Neuronal stem cell (in vitro differentiated cells): ENCODE measurements around the gene CDC25A.
"Not testable (repeated sequence)": the region's sequence is repeated elsewhere in the genome, so short reads cannot be mapped to it uniquely, and the experiment has no call there.

Source experiments
- DNase-seq: peaks from one replicate; pipeline ENCODE4 v3.0.0-alpha.2; 2013; ENCODE audit warnings: low spot score
- H2AFZ ChIP-seq: one replicate; pipeline ENCODE4 v1.6.1; 2013; ENCODE audit warnings: mild to moderate bottlenecking, low read length, inconsistent platforms
- H2AK5ac ChIP-seq: 2 replicates; pipeline ENCODE4 v1.6.1; 2013; ENCODE audit warnings: low read depth, mild to moderate bottlenecking, inconsistent platforms, low read length, moderate library complexity, mixed read lengths
- H2BK120ac ChIP-seq: 2 replicates; pipeline ENCODE4 v1.6.1; 2013; ENCODE audit warnings: low read depth, mild to moderate bottlenecking, inconsistent platforms, low read length, moderate library complexity, mixed read lengths
- H2BK12ac ChIP-seq: one replicate; pipeline ENCODE4 v1.6.1; 2013; ENCODE audit warnings: low read length, inconsistent platforms
- H2BK15ac ChIP-seq: 2 replicates; pipeline ENCODE4 v1.6.1; 2013; ENCODE audit warnings: mild to moderate bottlenecking, low read length, inconsistent platforms, mixed read lengths
- H2BK5ac ChIP-seq: one replicate; pipeline ENCODE4 v1.6.1; 2013; ENCODE audit warnings: inconsistent platforms, mild to moderate bottlenecking, low read length, moderate library complexity
- H3K14ac ChIP-seq: one replicate; pipeline ENCODE4 v1.6.1; 2013; ENCODE audit warnings: low read length, inconsistent platforms
- H3K18ac ChIP-seq: 2 replicates; pipeline ENCODE4 v1.6.1; 2013; ENCODE audit warnings: low read length, inconsistent platforms
- H3K23ac ChIP-seq: 2 replicates; pipeline ENCODE4 v1.6.1; 2013; ENCODE audit warnings: low read depth, mild to moderate bottlenecking, mixed read lengths, low read length, inconsistent platforms; ENCODE audit not compliant: poor library complexity
- H3K27ac ChIP-seq: replicated peaks from 3 replicates; pipeline ENCODE4 v1.5.1; 2013; ENCODE audit warnings: low read length, inconsistent platforms
- H3K27me3 ChIP-seq, 3 experiments: 2 replicates each; pipeline ENCODE4 v1.6.1; 2013; ENCODE audit warnings: low read length in 3 of 3, mild to moderate bottlenecking in 2 of 3, inconsistent platforms in 1 of 3, low read depth in 1 of 3, mixed read lengths in 1 of 3, moderate library complexity in 1 of 3; ENCODE audit not compliant: control insufficient read depth in 3 of 3, insufficient read depth in 3 of 3
- H3K36me3 ChIP-seq, 2 donors: replicated peaks in 1 of 2; 2 replicates each; pipeline ENCODE4 v1.6.1; 2013; ENCODE audit warnings: low read length in 2 of 2; ENCODE audit not compliant: control insufficient read depth in 2 of 2, insufficient read depth in 2 of 2
- H3K4ac ChIP-seq: 2 replicates; pipeline ENCODE4 v1.6.1; 2013; ENCODE audit warnings: inconsistent platforms, mild to moderate bottlenecking, low read length, moderate library complexity
- H3K4me1 ChIP-seq, 2 donors: 1 replicate in 1 of 2; 2 replicates in 1 of 2; pipeline ENCODE4 v1.6.1; 2013; ENCODE audit warnings: low read length in 2 of 2, low read depth in 1 of 2; ENCODE audit not compliant: control insufficient read depth in 2 of 2, insufficient read depth in 1 of 2
- H3K4me2 ChIP-seq: one replicate; pipeline ENCODE4 v1.6.1; 2013; ENCODE audit warnings: mild to moderate bottlenecking, low read length, inconsistent platforms; ENCODE audit not compliant: insufficient read depth, poor library complexity, severe bottlenecking
- H3K4me3 ChIP-seq, 2 donors: 2 replicates each; pipeline ENCODE4 v1.5.1; 2013; ENCODE audit warnings: low read length in 2 of 2, mild to moderate bottlenecking in 2 of 2, inconsistent platforms in 1 of 2, moderate library complexity in 1 of 2
- H3K79me1 ChIP-seq: one replicate; pipeline ENCODE4 v1.6.1; 2013; ENCODE audit warnings: low read depth, mild to moderate bottlenecking, inconsistent platforms, low read length, moderate library complexity
- H3K9ac ChIP-seq: one replicate; pipeline ENCODE4 v1.6.1; 2013; ENCODE audit warnings: mild to moderate bottlenecking, low read depth, low read length, inconsistent platforms; ENCODE audit not compliant: poor library complexity
- H3K9me3 ChIP-seq, 2 donors: replicated peaks in 1 of 2; 2 replicates each; pipeline versions ENCODE3 to v1.6.1; 2013; ENCODE audit warnings: low read length in 2 of 2, mild to moderate bottlenecking in 2 of 2, inconsistent platforms in 1 of 2, low read depth in 1 of 2, mixed read lengths in 1 of 2, moderate library complexity in 1 of 2; ENCODE audit not compliant: control insufficient read depth in 2 of 2, insufficient read depth in 1 of 2
- H4K8ac ChIP-seq: one replicate; pipeline ENCODE4 v1.6.1; 2013; ENCODE audit warnings: low read depth, mild to moderate bottlenecking, inconsistent platforms, low read length, moderate library complexity
- H4K91ac ChIP-seq: one replicate; pipeline ENCODE4 v1.6.1; 2013; ENCODE audit warnings: low read length, low read depth, mild to moderate bottlenecking, inconsistent platforms; ENCODE audit not compliant: poor library complexity
- WGBS, 2 donors: extraction: QIAGEN DNeasy Blood & Tissue Kit; methylation state at CpG; one replicate each; pipeline ENCODE4 v1.1.7; 2013; ENCODE audit warnings: missing lambda C conversion rate in 2 of 2, mixed read lengths in 1 of 2; ENCODE audit not compliant: insufficient read length in 2 of 2, insufficient replicate concordance in 1 of 2; ENCODE audit errors: extremely low coverage in 2 of 2; 5-methylcytosine and 5-hydroxymethylcytosine counted together

CDC25A gene

DNA sequence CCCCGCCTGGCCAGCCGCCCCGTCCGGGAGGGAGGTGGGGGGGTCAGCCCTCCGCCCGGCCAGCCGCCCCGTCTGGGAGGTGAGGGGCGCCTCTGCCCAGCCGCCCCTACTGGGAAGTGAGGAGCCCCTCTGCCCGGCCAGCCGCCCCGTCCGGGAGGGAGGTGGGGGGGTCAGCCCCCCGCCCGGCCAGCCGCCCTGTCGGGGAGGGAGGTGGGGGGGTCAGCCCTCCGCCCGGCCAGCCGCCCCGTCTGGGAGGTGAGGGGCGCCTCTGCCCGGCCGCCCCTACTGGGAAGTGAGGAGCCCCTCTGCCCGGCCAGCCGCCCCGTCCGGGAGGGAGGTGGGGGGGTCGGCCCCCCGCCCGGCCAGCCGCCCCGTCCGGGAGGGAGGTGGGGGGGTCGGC is 23.6 kb upstream of the CDC25A start:
- WGBS, 2 donors: no CpG with 5 or more reads among the region's 36 CpGs
- not testable (repeated sequence) for H2BK5ac ChIP-seq, H3K14ac ChIP-seq, H3K4ac ChIP-seq, H3K4me3 ChIP-seq, H2BK15ac ChIP-seq, H4K8ac ChIP-seq, H3K18ac ChIP-seq, H3K4me1 ChIP-seq, H3K36me3 ChIP-seq, H3K9ac ChIP-seq, H3K9me3 ChIP-seq, H3K4me2 ChIP-seq, H2AK5ac ChIP-seq, H2AFZ ChIP-seq, H4K91ac ChIP-seq, H3K27ac ChIP-seq, DNase-seq, H2BK12ac ChIP-seq, H3K27me3 ChIP-seq, H3K23ac ChIP-seq, H3K79me1 ChIP-seq, H2BK120ac ChIP-seq

- H3K18ac ChIP-seq, H3K14ac ChIP-seq, H3K9me3 ChIP-seq, H3K27ac ChIP-seq, DNase-seq, H3K4ac ChIP-seq, H2BK120ac ChIP-seq, H3K27me3 ChIP-seq, H3K9ac ChIP-seq, H4K8ac ChIP-seq, H3K4me1 ChIP-seq, H2BK12ac ChIP-seq, H2AK5ac ChIP-seq, H3K4me3 ChIP-seq, H3K36me3 ChIP-seq, H2AFZ ChIP-seq, H4K91ac ChIP-seq, H2BK5ac ChIP-seq, H3K79me1 ChIP-seq, H3K23ac ChIP-seq, H3K4me2 ChIP-seq, H2BK15ac ChIP-seq: not testable (repeated sequence)
- WGBS, 2 donors: no CpG with 5 or more reads among the region's 48 CpGs
These were observed 22.3 kb upstream of the CDC25A start for GRCh38 chr3:48210534-48210933.

- Histone ChIP-seq H3K27ac (no peak overlapping the region), H3K4ac (no peak overlapping the region), H2BK5ac (no peak overlapping the region), H2AFZ (no peak overlapping the region), H3K4me1 (no peaks in the 10 kb centered on the region), H2BK15ac (no peak overlapping the region), H3K9ac (no peak overlapping the region), H3K36me3 (no peaks in the 10 kb centered on the region), H4K8ac (no peak overlapping the region), H3K23ac (no peak overlapping the region), H3K18ac (no peak overlapping the region), H4K91ac (no peak overlapping the region), H3K27me3 (no peaks in the 10 kb centered on the region), H2BK12ac (no peak overlapping the region), H3K9me3 (peaks cover 0 to 4% of the 10 kb centered on the region in 2 donors), H3K4me3 (no peak overlapping the region), H3K79me1 (no peaks in the 10 kb centered on the region), H3K14ac (no peak overlapping the region), H3K4me2 (no peak overlapping the region), H2AK5ac (no peak overlapping the region), H2BK120ac (no peak overlapping the region)
- no CpG with 5 or more reads among the region's 4 CpGs for WGBS, 2 donors
- no peak for DNase-seq
These were observed 21.2 kb upstream of the CDC25A start for GRCh38 chr3:48209445-48209844.

GRCh38 chr3:48208076-48208475 is 19.9 kb upstream of the CDC25A start:
- Histone ChIP-seq H3K14ac (no peak overlapping the region), H2BK12ac (no peak overlapping the region), H2BK5ac (no peak overlapping the region), H3K79me1 (no peaks in the 10 kb centered on the region), H3K36me3 (no peaks in the 10 kb centered on the region), H3K4me3 (peak overlapping the region in 1 of 2 donors; percentile 10), H2AFZ (no peak overlapping the region), H4K8ac (no peak overlapping the region), H3K27me3 (no peaks in the 10 kb centered on the region), H3K4me1 (no peaks in the 10 kb centered on the region), H3K18ac (no peak overlapping the region), H3K9me3 (peaks cover 0 to 4% of the 10 kb centered on the region in 2 donors), H2BK120ac (no peak overlapping the region), H3K23ac (no peak overlapping the region), H3K27ac (no peak overlapping the region), H3K9ac (no peak overlapping the region), H2BK15ac (no peak overlapping the region), H2AK5ac (peak overlapping the region; percentile 56), H3K4ac (no peak overlapping the region), H4K91ac (no peak overlapping the region), H3K4me2 (no peak overlapping the region)
- no CpG with 5 or more reads among the region's 3 CpGs for WGBS, 2 donors
- DNase-seq: no peak
